HG02852 (cell line): ENCODE results near the gene KCP.
"Not testable (repeated sequence)": the region's sequence is repeated elsewhere in the genome, so short reads cannot be mapped to it uniquely, and the experiment has no call there.

Experiments used
- ATAC-seq: cut with Tn5 transposase; IDR thresholded peaks from one replicate; pipeline ENCODE4 v1.9.1; 2021; ENCODE audit warnings: mild to moderate bottlenecking, moderate library complexity; ENCODE audit not compliant: unreplicated experiment

Gene KCP

DNA sequence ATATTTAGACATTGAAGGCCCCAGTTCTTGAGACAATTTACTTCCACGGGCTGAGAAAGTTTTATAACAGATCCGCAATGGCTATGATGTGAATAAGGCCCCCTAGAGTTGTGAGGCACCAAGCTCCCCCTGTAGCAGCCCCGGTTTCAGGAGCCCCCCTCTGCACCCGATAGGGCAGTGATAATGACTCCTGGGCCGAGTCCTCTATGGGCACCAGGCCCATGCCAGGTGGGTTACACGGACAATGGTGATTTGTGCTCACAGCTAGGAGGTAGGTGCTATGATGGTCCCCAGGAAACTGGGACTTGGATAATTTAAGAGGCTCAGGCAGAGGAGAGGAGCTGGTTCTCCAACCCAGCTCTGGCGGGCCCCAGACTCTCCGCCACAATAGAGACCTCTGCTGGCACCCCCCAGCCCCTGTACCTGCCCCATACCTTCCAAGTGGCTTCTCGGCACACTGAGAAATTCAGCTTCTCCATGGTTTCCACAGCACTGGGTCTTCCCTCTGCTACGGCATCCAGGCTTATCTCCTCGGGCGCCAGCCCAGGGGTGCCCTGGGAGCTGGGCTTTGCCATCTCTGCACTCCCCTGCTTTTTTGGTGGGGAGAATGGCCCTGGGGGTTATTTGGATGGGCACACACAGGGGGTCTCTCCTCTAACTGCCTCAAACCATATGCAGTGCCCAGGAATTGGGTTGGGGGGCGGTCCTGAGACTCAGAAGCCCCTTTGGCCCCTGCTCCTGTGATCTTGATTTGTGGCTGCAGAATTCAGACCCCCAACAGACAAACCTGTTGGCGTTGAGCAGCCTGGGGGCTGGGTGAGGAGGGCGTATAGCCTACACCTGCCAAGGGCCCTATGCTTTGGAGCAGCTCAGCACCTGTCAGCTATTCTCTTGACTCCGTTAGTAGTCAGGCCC lies 12.2 kb upstream of the KCP start:
- ATAC-seq: no peak

DNA sequence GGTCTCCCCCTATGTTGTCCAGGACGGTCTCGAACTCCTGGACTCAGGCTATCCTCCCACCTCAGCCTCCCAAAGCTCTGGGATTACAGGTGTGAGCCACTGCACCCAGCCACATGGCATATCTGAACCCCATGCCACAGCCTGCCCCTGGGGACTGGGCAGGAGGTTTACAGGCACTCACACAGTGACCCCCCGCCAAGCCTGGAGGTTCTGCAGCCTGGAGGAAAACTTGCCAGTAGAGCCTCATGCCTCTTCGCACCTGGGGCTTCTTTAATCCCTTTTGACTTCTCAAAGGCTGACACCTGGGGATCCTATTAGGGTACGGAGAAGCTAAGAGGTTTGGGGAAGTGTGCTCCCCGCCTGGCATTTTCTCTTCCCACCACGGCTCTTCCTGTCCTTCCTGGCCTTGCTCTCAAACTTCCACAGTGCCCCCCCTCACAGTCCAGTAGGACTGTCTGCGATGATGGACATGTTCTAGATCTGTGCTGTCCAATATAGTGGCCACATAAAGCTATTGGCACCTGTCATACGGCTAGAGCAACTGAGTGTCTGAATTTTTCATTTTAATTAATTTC lies 11.4 kb upstream of the KCP start:
- ATAC-seq: no peak

DNA sequence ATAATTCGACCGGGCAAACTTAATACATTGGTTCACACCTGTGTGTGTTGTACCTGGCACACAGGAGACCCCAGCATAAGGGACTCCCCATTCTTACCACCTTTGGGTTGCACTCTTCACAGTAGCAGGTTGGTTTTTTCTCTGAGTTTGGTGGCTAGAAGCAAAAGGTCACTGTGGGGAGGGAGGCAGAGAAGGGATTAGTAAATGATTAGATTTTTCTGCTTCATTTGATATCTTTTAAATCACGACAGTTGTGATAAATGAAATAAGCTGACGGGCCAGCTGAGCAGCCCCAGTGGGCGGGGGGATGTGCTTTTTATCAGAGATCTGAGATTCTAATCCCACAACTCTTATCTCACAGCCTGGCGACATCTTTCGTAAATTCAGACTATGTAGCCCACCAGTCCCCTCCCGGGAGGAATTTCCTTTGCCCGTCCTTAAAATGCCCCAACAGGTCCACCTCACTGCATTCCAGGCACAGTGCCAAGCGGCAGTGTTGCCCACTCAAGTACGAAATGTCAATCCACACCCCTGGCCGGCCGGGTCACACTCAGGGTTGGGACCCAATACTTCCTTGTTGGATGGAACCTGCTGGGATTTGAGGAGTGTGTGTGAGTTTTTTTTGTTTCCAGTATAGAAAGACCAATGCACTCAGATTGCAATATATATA lies 10.5 kb upstream of the KCP start:
- no peak for ATAC-seq

DNA sequence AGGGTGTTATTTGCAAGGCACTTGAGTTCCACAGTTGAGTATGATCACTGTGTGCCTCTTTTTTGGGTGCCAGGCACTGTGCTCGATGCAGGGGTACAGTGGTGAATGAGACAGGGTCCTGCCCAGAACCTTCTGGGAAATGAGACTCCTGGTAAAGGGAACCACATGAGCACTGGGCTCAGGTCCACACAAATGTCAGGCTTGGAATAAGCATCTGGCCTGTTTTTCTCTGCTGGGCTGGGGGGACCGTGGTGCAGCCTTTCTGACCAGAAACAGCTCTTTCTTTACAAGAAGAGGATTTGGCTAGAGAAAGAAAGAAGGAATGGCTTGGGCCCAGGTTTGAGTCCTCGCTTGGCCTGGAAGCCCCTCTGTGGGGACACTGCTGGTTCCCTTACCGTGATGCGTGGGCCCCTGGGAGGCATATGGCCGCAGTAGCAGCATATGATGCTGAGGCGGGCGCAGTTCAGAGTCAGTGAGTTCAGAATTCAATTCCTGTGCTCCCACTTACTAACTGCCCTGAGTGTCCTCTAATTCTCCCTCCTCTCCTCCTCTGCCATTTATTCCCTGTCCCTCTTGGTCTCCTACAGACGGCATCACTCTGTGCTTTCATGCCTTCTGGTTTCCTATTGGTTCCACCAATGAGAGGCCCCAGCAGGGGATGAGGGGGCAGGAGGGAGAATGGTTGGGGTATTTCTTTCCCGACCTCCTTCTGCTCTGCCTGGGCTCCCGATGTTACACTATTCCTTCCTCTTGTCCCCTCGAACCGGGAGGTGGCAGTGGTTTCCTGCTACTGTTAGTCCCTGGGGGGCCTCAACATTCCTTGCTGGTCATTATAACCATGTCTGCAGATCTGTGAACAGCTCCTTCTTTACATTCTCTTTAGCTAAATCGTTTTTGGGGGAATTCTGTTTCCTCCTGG lies 9.6 kb upstream of the KCP start:
- no peak for ATAC-seq

DNA sequence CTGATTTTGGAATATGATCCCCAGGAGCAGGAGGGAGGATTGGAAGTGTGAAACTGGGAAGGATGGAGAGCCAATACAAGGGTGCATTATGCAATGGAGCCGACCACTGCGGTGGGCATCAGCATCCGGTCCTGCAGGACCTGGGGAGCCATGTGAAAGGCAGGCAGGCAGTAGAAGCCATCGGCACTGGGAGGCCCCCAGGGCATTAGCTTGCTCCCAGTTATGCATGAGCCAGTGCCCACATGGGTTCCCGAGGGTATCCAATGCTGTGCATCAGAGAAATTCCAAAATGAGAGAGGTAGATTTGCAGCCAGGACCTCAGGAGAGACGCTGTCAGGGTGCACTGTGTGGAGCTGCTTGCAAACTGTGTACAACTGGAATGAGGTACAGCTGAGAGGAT lies 8.7 kb upstream of the KCP start:
- no peak for ATAC-seq

DNA sequence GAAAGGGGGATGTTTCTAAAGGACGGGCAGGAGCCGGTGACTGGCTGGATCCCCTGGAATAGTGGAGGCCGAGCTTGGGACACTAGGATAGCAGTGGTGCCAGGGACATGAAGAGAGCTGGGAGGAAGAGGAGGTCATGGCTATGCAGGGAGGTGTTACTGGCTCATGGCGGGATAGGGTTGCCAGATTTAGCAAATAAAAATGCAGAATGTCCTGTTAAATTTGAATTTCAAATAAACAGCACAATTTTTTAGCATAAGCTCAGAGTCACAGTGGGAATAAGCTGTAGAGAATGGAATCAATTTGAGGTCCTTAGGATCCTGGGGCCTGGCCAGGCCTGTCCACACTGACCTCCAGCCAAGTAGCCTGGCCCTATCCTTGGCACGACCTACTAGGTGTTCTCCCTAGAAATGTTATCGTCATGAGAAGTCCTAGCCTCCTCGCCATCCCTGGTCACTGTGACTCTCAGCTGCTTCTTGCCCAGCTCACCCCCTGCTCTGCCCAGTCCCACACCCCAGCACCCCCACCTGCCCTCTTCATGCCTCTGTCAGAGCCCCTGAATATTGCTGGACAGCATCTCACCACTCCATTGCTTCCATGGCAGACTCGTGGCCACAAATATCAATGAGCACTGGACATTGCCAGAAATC lies 7.6 kb upstream of the KCP start:
- no peak for ATAC-seq

DNA sequence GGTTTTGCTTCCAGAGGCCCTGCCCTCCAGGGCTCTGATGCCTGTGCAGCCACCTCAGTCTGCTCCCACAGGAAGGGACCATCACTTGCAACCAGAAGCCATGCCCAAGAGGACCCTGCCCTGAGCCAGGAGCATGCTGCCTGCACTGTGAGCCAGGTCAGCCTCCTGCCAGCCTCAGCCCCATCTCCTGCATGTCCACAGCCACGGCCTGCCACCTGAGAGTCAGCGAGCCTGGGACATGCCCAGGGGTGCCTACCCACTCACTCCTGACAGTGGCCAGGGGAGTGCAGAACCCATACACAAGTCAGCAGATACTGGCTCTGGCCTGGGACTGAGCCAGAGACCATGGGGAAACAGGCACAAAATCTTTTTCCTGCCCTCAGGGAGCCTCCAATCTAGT lies 6.6 kb upstream of the KCP start:
- no peak for ATAC-seq

DNA sequence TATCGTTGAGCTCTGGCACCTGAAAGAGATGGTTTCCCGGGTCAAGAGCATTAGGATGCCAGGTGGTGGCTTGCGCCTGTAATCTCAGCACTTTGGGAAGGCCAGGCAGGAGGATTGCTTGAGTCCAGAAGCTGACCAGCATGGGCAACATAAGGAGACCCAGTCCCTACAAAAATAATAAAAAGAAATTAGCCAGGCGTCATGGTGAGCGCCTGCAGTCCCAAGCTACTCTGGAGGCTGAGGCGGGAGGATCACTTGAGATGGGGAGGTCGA lies 6.1 kb upstream of the KCP start:
- ATAC-seq: no peak

DNA sequence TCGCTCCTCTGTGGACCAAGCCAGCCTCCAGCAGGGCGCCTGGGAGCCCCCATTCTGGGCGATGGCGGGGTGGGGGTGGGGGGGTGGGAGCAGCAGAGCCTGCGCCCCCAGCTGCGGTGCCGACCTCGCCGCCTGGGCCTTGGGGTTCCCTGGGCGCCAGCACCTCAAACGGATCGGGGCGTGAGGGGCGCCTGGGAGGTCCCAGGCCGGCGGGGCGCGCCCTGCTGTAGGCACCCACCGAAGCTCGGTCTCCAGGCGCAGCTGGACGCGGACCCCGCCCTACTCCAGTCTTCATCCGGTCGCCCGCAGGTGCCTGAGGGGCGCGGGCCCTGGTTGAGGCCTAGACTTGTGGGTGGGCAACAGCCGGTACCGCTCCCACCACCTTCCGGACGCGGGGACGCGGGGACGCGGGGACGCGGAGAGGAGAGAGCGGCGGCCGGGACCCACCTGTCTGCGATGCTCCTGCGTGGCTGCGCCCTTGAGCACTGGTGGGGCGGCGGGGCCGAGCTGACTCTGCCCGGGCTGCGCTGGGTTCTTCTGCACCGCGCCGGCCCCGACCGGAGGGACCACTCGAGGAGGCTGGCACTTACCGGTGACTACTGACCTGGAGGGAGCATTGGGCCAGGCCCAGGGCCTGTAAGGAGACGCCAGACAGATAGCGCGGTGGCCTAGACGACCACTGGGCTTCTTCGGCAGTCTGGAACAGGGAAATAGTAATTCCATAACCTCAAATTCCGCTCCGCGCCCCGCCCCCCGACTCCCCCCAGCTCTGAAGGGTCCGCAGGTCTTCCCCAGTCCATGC lies 5.5 kb upstream of the KCP start:
- ATAC-seq: no peak

DNA sequence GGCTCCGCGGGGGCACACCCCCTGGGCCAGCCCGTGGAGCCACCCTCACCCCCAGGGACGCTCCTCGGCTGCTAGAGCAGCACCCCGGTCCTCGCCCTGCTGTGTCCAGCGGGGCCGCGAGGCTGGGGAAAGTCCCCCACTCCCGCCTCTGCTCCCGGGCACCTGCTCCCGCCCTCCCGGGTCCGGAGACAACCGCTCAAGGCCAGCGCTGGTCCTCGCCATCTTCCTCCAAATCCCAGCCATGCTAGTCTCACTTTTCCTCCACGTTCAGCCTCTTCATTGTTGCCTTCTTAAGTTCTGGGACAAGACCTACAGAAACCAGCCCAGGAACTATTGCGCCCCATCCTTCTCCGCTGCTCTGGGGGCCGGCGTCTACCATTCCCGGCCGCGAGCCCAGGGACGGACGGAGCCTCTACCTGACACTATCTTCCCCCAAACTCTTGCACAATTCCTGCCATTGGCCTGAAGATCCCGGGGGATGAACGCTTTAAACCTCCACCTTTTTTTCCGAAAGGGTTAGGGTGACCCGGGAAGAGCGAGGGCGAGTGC lies 4.8 kb upstream of the KCP start:
- no peak for ATAC-seq

DNA sequence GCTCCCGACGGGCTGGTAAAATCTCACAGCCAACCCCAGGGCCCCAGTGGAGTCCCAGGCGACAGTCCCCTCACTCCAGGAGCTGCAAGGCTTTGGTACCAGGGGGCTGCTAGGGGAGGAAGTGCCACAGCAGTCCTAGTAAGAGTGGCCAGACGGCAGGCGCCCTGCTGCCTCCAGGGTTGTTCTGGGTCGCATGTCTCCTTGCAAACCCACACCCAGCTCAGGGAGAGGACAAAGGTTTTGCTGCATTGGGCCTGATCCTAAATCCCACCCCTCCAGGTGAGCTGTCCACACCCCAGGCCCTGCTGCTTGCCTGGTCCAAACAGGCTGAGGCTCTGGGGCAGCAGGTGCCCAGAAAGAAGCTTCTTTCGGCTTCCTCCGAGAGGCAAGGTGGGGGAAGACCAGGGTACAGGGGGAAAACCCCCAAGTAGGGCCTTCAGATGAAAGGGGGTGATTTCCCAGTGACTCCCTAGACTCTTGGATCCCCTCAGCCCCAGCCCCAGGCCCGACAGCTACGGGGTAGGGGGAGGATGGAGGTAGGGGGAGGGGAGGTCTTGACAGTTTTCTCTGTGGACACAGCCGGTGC lies 4.2 kb upstream of the KCP start:
- ATAC-seq: no peak

DNA sequence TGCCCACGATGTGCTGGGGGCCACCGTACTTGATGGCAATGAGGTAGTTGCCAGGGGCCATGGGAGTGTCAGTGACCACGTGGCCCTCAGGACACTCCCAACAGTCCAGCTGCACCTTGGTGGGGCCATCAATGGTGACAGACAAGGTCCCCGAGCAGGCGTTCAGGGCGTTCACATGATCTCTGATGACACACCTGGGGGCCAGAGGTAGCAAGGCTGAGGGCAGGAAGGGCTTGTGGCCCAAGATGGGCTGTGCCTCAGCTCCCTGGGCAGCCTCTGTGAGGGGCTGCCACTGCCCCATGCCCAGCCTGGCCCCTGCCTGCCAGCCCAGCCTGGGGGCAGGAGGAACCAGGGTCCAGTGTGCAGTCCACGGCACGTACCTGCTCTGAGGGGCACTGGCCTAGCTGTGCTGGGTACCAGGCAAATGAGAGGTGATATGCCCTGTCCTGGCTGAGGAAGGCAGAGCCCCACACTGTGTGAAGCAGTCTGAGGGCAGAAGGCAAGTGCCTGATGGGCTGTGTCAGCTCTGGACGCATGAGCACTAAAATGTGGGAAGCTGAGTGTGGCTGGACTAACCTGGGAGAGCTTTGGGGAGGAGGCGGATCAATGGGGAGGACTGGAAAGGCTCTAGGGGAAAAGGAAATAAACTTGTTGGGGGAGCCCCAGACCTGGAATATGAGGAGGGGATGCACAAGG lies 3.5 kb upstream of the KCP start:
- no peak for ATAC-seq

DNA sequence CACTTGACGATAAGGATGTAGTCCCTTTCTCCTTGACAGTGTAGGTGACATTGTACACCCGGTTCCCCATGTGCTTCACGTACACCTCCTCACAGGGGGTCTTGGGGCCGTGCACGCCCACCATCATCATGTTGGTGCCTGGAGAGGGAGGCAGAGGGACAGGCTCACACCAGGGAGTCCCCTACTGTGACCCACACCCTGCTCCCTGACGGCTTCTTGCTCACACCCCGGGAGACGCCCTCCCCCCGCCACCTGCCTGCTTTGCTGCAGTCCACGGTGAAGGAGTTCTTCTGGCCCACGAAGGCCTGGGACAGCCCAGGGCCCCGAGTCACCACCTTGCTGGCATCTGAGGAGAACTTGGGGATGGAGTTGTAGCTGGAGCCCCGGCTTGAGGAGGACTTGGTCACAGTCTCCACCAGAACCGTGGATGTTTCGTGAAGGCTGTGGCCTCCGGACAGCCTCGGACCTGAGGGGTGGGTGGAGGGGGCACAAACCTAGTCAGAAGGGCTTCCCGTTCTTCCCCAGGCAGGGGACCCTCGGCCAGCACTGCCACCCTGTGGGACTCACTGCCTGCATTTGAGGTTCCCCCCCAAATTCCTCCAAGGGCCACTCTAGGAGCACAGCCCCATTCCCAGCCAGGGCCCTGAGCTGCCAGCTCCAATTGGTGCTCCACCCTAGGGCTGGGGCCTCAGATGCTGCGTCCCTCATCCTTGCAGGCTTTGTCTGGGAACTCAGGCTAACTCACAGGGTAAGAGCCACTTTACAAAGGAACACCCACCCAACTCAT lies 2.4 kb upstream of the KCP start:
- not testable (repeated sequence) for ATAC-seq

DNA sequence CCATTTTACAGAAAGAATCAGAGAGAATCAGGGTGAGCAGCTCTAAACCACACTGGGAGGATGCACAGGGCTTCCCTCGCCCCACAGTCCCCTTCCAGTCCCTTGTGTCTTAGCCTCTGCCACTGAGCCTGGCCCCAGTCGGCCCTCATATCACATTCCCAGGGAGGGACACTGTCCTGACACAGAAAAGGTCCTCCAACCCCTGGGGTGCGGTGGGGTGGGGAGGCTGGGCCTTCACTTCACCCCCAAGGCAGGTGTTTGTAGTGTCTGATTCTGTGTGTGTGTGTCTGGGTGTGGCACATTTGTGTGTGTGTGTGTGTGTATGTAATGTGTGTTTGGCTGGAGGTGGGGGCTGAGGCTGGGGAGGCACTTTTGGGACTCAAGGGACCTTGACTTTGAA lies 1.8 kb upstream of the KCP start:
- no peak for ATAC-seq

DNA sequence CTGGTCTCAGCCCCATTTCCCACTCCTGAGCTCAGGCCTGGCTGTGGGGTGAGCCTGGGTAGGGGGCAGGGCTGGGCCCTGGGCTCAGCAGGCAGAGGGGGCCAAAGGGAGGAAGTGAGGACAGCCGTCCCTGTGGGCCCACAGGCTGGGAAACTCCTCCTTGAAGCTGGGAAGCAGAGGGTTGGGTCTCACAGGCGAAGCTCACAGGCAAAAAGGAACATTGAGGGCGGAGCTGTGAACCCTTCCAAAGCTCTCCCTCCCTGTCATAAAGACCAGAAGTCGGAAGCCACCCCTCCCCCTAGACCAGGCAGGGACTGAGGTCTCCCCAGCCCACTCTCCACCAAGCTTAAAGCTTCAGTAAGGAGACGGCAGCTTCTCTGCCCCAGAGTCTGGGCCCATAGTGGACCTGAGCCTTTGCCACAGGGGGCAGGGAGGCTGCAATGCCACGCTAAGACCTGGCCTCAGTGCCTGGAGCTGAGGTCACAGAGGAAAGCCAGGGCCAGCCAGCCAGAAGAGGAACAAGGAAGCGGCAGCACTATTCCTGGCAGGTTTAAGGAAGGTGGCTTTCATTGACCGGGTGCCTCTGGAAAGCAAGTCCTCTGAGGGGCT lies 1.0 kb upstream of the KCP start:
- ATAC-seq: no peak

DNA sequence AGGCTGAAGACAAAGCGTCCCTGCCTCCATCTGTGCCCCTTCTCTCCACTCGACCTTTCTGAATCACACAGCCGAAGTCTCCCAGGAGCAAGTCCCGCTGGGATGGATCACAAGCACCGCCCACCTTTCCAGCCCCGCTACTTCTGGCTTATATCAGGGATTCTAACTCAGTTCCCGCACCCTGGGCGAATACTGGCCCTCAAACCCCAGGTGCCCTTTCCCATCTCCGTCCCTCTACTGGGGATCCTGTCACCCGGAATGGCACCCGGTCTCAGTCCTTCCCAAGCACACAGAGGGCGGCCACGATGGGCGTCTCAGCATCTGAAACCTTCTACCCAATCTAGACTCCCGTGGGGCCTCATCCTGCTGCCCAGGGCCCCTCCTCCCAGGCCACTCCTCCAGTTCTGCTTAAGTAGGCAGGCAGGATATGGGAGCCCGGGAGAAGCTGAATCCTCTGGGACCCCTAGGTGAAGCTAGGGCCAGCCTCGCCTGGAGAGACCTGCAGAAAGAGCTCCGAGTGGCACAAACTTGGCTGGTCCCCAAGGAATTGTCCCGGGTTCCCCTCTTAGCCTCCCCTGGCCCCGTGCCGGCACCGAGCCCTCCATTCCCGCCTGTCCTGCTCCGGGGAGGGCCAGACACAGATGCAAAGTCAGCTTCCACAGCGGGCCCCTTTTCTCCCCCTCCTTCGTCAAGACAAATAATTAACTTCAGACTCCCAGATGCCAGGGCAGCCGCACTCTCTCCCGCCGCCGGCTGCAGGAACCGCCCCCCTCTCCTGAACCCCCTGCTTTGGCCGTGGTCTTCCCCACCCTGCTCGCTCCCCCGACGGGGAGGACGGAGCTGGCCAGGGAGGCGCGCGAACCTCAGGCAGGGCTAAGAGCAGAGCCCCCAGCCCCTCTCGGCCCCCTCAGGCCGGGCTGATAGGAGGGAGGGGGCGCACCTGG lies 612 bp downstream of the KCP start:
- no peak for ATAC-seq
